GM19023 (cell line): ENCODE measurements around the gene MYOC.

Experiments used
- ATAC-seq: cut with Tn5 transposase; IDR thresholded peaks from one replicate; pipeline ENCODE4 v1.9.1; 2021; ENCODE audit warnings: mild to moderate bottlenecking, moderate library complexity; ENCODE audit not compliant: unreplicated experiment

MYOC gene

GRCh38 chr1:171654201-171654941 lies 1.9 kb upstream of the MYOC start:
- no peak for ATAC-seq

- ATAC-seq: no peak
Measured at GRCh38 chr1:171653796-171654195, 1.3 kb upstream of the MYOC start.

- no peak for ATAC-seq
Measured at GRCh38 chr1:171646249-171646560, 6.3 kb downstream of the MYOC start.

GRCh38 chr1:171645553-171646248 lies 6.8 kb downstream of the MYOC start:
- ATAC-seq: no peak

- ATAC-seq: peak; percentile 70
Measured at GRCh38 chr1:171644805-171645483, 7.5 kb downstream of the MYOC start.

- no peak for ATAC-seq
Measured at GRCh38 chr1:171643156-171643555, 9.3 kb downstream of the MYOC start.

GRCh38 chr1:171642197-171642596 lies 10.3 kb downstream of the MYOC start:
- no peak for ATAC-seq

GRCh38 chr1:171641076-171641864 lies 11.2 kb downstream of the MYOC start:
- no peak for ATAC-seq

- no peak for ATAC-seq
Measured at GRCh38 chr1:171640225-171640624, 12.3 kb downstream of the MYOC start.

GRCh38 chr1:171637928-171638576 lies 14.4 kb downstream of the MYOC start:
- ATAC-seq: no peak

- no peak for ATAC-seq
Measured at GRCh38 chr1:171636141-171636540, 16.3 kb downstream of the MYOC start.

- no peak for ATAC-seq
Measured at GRCh38 chr1:171635661-171636060, 16.8 kb downstream of the MYOC start.

GRCh38 chr1:171628225-171628624 lies 24.3 kb downstream of the MYOC start:
- no peak for ATAC-seq

GRCh38 chr1:171627020-171627419 lies 25.5 kb downstream of the MYOC start:
- no peak for ATAC-seq

GRCh38 chr1:171625225-171625624 lies 27.3 kb downstream of the MYOC start:
- ATAC-seq: no peak

- no peak for ATAC-seq
Measured at GRCh38 chr1:171623651-171624331, 28.7 kb downstream of the MYOC start.

- ATAC-seq: no peak
Measured at GRCh38 chr1:171622152-171622462, 30.4 kb downstream of the MYOC start, which contains the start of gene MYOCOS. MYOCOS (plus strand) TSS chr1:171622243; CDS start chr1:171623884, 1,641 bp downstream.

GRCh38 chr1:171616586-171616985 lies 35.9 kb downstream of the MYOC start:
- ATAC-seq: no peak

GRCh38 chr1:171615122-171615906 lies 37.2 kb downstream of the MYOC start:
- ATAC-seq: peak; percentile 37
